SIG-M5 (cell line): ENCODE data around the gene ALDH7A1.

Experiments used
- DNase-seq: peaks from one replicate; lab custom pipeline; 2025; lab: John Stamatoyannopoulos, UW

ALDH7A1 gene

DNA sequence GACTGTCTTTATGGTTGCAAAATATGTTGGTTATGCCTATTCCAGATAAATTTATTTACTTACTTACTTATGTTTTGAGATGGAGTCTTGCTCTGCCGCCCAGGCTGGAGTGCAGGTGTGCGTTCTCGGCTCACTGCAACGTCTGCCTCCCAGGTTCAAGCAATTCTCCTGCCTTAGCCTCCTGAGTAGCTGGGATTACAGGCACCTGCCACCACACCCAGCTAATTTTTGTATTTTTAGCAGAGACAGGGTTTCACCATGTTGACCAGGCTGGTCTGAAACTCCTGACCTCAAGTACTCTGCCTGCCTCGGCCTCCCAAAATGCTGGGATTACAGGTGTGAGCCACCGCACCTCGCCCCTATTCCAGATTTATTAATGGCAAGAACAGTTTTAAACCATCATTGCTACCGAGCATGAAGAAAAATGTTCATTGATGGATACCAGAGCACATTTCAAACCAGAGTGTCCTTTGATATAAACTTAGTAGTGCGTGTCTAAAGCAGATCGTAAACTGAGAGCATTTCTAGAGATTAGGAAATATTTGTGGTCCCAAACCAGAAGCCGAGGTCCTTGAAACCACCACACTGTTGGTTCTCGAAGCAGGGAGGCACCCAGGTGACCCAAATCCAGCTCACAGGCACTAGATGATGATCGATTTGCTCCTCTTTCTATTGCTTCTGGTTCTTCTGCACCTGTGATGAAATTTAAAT lies 86.6 kb downstream of the ALDH7A1 start:
- no peak for DNase-seq

- no peak for DNase-seq
Measured at GRCh38 chr5:126506079-126506478, 88.9 kb downstream of the ALDH7A1 start.

DNA sequence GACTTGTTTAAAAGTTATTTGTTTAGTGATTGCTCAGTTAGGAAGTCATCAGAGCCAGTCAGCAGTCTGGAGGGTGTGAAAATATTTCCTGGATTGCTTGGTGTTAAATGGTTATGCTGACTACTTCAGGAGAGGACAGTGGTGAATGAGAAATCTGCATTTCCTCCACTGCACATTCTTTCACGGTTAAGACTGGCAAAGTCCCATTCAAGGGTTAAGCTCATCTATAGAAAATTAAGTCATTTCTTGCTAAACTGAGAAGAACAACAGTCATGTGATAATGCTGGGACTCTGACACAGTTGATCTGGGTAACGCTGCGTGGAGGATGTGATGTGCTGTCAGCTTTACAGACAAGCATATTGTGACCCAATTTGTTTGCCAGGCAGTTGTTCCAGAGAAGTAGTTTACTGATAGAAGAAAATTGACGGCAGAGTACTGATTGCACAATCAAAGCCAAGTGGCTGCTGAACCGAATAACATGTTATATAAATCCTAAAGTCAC lies 91.4 kb downstream of the ALDH7A1 start:
- DNase-seq: no peak

GRCh38 chr5:126501448-126501847 lies 93.6 kb downstream of the ALDH7A1 start:
- no peak for DNase-seq

GRCh38 chr5:126499853-126500342 lies 95.1 kb downstream of the ALDH7A1 start:
- DNase-seq: peak; percentile 33

- no peak for DNase-seq
Measured at GRCh38 chr5:126499278-126499677, 95.7 kb downstream of the ALDH7A1 start.

DNA sequence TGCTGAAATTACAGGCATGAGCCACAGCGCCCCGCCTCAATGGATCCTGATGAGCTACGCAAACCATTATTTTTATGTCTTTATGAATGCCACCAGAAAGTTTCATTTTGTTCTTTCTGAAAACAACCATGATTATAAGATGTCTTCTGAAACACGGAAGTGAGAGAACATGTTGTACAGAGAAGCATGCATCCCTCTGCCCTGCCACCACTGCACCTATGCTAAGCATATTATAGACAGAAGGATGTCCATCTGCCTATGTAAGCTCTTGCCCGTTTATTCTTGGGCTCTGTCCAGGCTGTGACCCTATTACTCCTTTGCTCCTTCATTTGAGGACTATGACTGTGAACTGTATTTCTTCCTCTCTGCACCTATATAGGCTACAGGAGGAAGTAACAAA lies 97.5 kb downstream of the ALDH7A1 start:
- no peak for DNase-seq

DNA sequence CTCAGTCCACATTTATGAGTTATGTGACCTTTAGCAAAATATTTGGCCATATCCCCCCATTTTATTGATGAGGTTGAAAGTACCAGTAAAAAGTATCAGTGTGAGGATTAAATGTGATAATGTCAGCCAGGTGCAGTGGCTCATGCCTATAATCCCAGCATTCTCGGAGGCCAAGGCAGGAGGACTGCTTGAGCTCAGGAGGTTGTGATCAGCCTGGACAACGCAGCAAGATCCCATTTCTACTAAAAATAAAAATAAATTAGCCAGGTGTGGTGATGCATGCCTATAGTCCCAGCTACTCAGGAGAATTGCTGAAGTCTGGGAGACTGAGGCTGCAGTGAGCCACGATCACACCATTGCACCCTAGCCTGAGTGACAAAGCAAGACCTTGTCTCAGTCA lies 100.6 kb downstream of the ALDH7A1 start:
- DNase-seq: no peak

DNA sequence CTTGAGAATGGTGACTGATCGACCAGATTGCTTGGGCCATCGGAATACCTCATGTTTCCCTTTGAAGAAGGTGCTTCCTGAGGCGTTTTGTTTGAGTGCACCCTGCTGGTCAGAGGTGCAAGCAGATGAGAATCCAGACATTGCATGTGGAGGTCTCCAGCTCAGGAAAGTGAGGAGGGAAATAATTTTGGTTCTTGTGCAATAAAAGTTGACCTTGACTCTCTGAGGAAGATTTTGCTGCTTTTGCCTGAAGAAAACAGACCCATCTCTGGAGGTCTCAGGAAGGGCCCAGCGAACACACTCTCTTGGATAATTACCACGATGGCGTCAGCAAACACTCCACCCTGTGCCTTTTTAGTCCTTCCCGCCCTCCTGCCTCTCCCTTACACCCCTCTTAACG lies 102.1 kb downstream of the ALDH7A1 start:
- DNase-seq: no peak

DNA sequence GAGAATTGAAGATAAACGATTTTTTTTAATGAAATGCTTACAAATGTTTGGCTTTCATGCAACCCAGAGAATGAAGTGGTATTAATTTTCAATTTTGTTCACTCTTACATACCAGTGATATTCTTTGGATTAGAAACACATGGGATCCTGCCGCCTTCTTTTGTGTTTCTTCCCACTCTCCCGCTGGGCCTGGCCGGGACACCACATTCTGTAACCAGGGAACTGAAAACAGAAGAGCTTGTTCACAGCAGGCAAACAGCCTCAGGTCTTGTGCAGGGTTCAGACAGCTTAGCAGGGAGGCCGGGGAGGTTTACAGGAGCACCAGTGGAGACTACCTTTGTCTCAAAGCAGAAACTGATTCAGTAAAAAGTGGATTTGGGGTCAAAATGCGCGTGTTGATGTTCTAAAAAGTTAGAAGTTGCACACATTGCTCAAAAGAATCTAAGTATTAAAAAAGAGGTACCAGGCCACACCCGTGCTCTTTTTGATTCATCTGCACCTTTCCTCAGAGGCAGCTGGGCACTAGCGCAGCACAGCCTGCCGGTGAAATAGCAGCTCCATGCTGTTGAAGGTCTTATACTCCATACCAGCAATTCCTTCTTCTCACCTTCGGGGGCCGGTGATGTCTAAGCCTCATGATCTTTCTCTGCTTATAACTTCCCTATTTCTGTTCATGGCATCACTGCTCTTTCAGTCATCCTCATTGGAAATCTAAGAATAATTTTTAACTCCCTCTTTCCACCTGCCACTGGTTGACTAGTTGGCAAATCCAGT lies 104.7 kb downstream of the ALDH7A1 start:
- no peak for DNase-seq

- DNase-seq: no peak
Measured at GRCh38 chr5:126488443-126489065, 106.5 kb downstream of the ALDH7A1 start.

- no peak for DNase-seq
Measured at GRCh38 chr5:126487596-126487995, 107.4 kb downstream of the ALDH7A1 start.

DNA sequence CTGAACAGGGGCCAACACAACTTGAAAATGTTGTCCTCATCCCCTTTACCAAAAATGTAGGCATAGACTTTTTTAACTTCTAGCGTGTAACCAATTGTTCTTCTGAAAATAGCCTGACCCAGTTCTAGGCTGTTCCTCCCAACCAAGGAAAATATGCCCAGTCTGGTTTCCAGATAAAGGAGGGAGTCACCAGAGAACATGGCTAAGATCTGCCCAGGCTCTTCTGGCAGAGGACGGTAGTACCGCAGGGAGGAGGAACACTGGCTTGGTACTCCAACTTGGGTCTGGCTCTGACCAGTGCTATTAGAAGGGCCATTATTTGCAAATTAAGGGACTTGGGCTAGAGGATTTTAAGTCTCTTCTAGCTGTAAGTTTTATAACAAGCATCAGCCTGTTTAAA lies 108.7 kb downstream of the ALDH7A1 start:
- no peak for DNase-seq

DNA sequence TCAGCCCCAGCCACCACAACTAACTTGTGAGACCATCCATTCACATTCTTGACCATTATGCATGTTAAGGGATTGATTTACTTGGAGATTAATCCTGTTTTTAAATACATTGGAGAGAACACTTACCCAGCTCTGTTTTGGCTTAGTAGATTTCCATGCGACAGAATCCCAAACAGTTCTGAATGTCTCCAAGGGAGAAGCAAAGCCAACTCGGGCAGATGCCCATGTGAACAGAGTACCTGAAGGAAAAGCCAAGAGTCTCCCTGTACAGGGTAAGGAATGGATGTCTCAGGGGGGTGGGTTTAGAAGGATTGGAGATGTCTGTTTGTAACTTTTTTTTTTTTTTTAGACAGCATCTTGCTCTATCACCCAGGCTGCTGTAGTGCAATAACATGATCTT lies 110.8 kb downstream of the ALDH7A1 start:
- DNase-seq: no peak

- DNase-seq: no peak
Measured at GRCh38 chr5:126483156-126483555, 111.9 kb downstream of the ALDH7A1 start.

DNA sequence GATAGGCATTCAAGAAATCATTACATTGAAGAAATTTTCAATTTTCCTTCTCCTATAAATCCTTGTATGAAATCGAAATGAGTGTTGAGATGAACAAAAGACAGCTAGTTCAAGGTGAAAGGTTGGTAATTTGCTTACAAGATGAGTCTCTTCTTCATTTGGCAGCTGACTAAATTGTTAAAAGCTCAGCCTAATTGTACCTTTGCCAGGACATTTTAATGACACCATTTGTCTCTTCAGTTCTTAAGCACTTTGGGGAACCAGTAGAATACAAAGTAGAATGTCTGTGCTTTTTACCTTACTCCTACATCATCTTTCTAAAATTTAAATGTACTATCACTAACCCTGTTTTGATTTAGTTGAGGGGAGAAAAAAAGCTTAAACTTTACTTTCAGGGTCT lies 112.4 kb downstream of the ALDH7A1 start:
- no peak for DNase-seq

GRCh38 chr5:126481243-126481642 lies 113.8 kb downstream of the ALDH7A1 start:
- no peak for DNase-seq
